Body of pancreas (tissue), 4 donors: Measurements from ENCODE around the gene DLG2. TPM values are rescaled to one million over a fixed set of nuclear protein-coding genes. Genes with fewer than 3 reads are reported as not detected.

Experiments
- ATAC-seq: fragments of 150-250 bp; one replicate; pipeline ENCODE4 v1.9.1; 2016
- DNase-seq, 4 donors: peaks; one replicate each; pipeline ENCODE4 v3.0.0-alpha.2; 2019
- H3K27ac ChIP-seq, 4 donors: fragments of 200-600 bp; sonication (generic); 1 replicate in 3 of 4; 2 replicates in 1 of 4; pipeline versions ENCODE4 v1.5.1 to v1.6.1; 2016 to 2019; ENCODE audit warnings: mild to moderate bottlenecking in 1 of 4, mixed read lengths in 1 of 4, moderate library complexity in 1 of 4
- H3K27me3 ChIP-seq, 2 donors: fragments of 200-600 bp; sonication (generic); one replicate each; pipeline ENCODE4 v1.6.0; 2016; ENCODE audit warnings: mild to moderate bottlenecking in 1 of 2
- H3K36me3 ChIP-seq, 2 donors: fragments of 200-600 bp; sonication (generic); replicated peaks in 1 of 2; 2 replicates each; pipeline ENCODE4 v1.5.1; 2016; ENCODE audit warnings: low read depth in 2 of 2; ENCODE audit not compliant: insufficient read depth in 1 of 2
- H3K4me1 ChIP-seq: fragments of 200-600 bp; sonication (generic); one replicate; pipeline ENCODE4 v1.6.0; 2016
- H3K4me3 ChIP-seq, 2 donors: fragments of 200-600 bp; sonication (generic); 1 replicate in 1 of 2; 2 replicates in 1 of 2; pipeline ENCODE4 v1.5.1; 2016 to 2019
- H3K9me3 ChIP-seq, 3 donors: fragments of 200-600 bp; sonication (generic); 1 replicate in 2 of 3; 2 replicates in 1 of 3; pipeline ENCODE4 v1.5.1; 2016
- POLR2A ChIP-seq, 3 donors: fragments of 450-650 bp; IDR thresholded peaks; one replicate each; pipeline ENCODE4 v1.6.1; 2016; ENCODE audit warnings: antibody characterized with exemption in 3 of 3, mild to moderate bottlenecking in 2 of 3
- WGBS, 2 donors: methylation state at CpG; one replicate each; pipeline ENCODE4 v1.1.5; 2017; 5-methylcytosine and 5-hydroxymethylcytosine counted together
- intact Hi-C: fragments of 100-400 bp; cut with DNase I; formaldehyde crosslinking; loops from one replicate; pipeline ENCODE4 v1.15.1; 2023
- total RNA-seq, 2 donors: library from RNA; depleted of rRNA; stranded (reverse); fragments of >200 nt; gene quantifications; one replicate each; pipeline ENCODE4 v1.1.0, GENCODE V29; 2016
- TF ChIP-seq, protein P1 (sequence below), 7 experiments: fragments of 450-650 bp in 4 of 7; fragments of 200-600 bp in 3 of 7; sonication (generic) in 3 of 7; IDR thresholded peaks; one replicate each; pipeline ENCODE4 v1.5.1; 2016 to 2019; ENCODE audit warnings: antibody characterized with exemption in 7 of 7

Gene DLG2
- total RNA-seq, 2 donors from 2014 or later: 6.0 to 13.2 TPM

DNA sequence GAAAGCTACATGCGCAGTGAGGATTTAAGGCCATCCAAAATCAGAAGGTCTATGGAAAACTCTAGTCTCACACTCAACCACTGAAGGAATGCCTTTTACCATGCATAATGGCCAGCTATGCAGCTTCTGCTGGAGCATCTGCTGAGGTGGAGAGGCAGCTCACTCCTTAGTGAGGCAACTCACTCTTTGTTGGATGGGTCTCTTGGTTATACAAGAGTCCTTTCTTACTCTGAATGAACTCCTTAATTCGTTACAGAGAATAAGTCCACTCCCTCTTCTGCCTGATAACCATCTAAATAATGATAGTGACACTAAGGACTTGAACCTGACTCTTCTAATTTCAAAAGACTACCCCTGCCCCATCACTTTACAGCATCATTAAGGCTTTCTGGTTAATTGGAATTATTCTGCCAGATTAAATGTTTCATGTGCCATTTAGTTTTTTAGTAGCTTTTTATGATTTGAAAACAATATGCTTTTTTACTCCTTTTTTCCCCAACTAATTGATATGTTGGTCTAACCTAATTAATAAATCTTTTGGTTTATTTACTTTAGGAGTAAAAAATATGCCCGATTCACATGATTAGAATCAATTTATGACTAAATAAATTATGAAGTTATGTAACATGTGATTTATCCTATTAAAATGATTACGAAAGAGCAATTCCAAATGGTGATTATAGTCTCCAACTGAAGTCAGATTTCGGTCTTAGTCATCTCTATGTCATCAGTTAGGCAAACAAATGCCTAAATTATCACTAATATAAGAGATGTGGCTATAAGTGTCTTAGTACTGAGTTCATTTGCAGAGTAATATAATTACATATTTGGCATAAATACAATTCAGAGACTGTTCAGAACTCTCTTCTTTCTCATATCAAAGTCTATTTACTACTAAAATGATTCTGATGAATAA is 2054.3 kb downstream of the DLG2 start:
- no peak for TF ChIP-seq POLR2A (IDR thresholded peaks at IDR 0.05)
- TF ChIP-seq, protein P1, sequence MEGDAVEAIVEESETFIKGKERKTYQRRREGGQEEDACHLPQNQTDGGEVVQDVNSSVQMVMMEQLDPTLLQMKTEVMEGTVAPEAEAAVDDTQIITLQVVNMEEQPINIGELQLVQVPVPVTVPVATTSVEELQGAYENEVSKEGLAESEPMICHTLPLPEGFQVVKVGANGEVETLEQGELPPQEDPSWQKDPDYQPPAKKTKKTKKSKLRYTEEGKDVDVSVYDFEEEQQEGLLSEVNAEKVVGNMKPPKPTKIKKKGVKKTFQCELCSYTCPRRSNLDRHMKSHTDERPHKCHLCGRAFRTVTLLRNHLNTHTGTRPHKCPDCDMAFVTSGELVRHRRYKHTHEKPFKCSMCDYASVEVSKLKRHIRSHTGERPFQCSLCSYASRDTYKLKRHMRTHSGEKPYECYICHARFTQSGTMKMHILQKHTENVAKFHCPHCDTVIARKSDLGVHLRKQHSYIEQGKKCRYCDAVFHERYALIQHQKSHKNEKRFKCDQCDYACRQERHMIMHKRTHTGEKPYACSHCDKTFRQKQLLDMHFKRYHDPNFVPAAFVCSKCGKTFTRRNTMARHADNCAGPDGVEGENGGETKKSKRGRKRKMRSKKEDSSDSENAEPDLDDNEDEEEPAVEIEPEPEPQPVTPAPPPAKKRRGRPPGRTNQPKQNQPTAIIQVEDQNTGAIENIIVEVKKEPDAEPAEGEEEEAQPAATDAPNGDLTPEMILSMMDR (IDR thresholded peaks at IDR 0.05): no peak
- no peak overlapping the region for H3K4me3 ChIP-seq
- H3K4me1 ChIP-seq: peaks cover 9% of the 10 kb centered on the region
- no peak for DNase-seq
- no peak overlapping the region for H3K27ac ChIP-seq
- H3K9me3 ChIP-seq: no peaks in the 10 kb centered on the region
- no peak for ATAC-seq
- WGBS, 2 donors: 75% methylated on average over 5 of the region's 5 CpGs
- H3K36me3 ChIP-seq: no peaks in the 10 kb centered on the region
- no peaks in the 10 kb centered on the region for H3K27me3 ChIP-seq
- intact Hi-C loops: no loop called here

DNA sequence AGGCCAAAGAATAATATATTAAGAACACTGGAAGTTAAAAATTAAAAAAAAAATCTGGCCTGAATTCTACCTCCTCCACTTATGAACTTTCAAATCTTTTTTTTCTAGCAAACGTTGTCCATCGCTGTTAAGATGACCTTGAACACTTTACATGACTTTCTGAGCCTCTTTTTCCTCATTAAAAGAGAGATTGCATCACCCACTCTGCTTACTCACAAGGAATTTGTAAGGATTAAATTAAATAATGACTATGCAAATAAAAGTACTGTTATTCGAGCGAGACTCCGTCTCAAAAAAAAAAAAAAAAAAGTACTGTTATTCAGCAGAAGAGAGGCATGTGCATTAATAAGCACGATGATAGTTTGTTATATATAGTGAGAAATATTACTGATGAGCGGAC is 2055.8 kb downstream of the DLG2 start:
- H3K4me1 ChIP-seq: peaks cover 9% of the 10 kb centered on the region
- TF ChIP-seq, protein P1 (IDR thresholded peaks at IDR 0.05): no peak
- TF ChIP-seq POLR2A (IDR thresholded peaks at IDR 0.05): no peak
- H3K27me3 ChIP-seq: no peaks in the 10 kb centered on the region

DNA sequence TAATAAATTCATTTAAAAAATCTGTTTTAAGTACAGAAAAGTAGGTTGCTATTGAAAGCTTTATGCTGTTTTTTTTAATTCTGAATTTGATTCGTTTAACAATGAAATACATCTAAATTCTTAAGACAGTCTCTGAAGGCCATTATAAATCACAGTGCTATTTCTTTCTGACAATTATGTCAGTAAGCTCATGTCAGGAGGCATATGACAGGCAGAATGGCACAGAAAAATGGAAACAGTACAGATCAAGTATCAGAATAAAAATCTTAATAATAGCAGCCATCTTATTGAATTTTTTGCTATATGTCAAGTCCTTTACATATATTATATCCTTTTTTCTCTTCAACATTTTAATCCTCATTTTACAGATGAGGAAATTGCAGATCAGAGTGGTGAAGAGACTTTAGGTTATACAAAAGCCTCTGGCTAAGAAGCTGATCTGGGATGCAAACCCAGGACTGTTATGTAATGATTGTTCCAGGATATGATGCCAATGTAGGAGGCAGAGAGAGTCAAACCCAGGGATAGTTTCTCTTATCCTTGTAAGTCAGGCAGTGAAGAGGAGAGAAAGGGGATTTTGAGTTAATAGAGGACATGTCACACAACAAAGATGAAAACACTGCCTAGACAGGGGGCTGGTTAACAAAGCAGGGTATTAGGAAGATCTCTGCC is 2057.9 kb downstream of the DLG2 start:
- ATAC-seq (no peak), DNase-seq (no peak)
- no peaks in the 10 kb centered on the region for H3K36me3 ChIP-seq
- no peaks in the 10 kb centered on the region for H3K9me3 ChIP-seq
- no peak overlapping the region for H3K4me3 ChIP-seq
- intact Hi-C loops: no loop called here
- 64 to 76% methylated on average over 1 of the region's 1 CpG for WGBS, 2 donors
- H3K27ac ChIP-seq: no peak overlapping the region
- TF ChIP-seq POLR2A (IDR thresholded peaks at IDR 0.05): no peak
- TF ChIP-seq, protein P1 (IDR thresholded peaks at IDR 0.05): no peak
- H3K4me1 ChIP-seq: peaks cover 9% of the 10 kb centered on the region
- H3K27me3 ChIP-seq: no peaks in the 10 kb centered on the region

More for the DNA sequence above, 2055.8 kb downstream of the DLG2 start:
- intact Hi-C loops: no loop called here
- Histone ChIP-seq H3K9me3 (no peaks in the 10 kb centered on the region), H3K36me3 (no peaks in the 10 kb centered on the region), H3K4me3 (no peak overlapping the region), H3K27ac (no peak overlapping the region)
- DNase-seq (no peak), ATAC-seq (no peak)
- 41 to 44% methylated on average over 7 of the region's 7 CpGs for WGBS, 2 donors

DNA sequence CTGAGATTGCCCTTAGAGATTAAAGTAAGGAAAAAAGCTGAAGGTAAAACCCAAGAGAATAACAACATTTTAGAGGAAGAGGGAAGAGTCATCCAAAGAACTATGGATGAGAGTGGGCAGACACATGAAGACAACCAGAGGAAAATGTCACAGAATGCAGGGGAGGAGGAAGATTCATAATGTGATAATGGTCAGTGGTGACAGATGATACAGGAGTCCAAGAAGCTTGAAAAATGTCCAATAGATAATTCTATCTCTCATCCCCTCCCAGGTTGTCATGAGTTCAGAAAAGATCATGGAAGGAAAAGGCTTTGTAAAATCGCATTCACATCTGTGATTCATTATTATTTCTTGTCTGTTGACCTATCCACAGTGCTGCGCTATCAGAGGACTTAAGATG is 2058.6 kb downstream of the DLG2 start:
- no peak for TF ChIP-seq POLR2A (IDR thresholded peaks at IDR 0.05)
- TF ChIP-seq, protein P1 (IDR thresholded peaks at IDR 0.05): no peak
- Histone ChIP-seq H3K27ac (no peak overlapping the region), H3K27me3 (no peaks in the 10 kb centered on the region), H3K4me1 (peaks cover 9% of the 10 kb centered on the region), H3K9me3 (peaks cover 0 to 3% (median 0%) of the 10 kb centered on the region in 3 donors), H3K36me3 (no peaks in the 10 kb centered on the region), H3K4me3 (no peak overlapping the region)
- no peak for DNase-seq
- intact Hi-C loops: no loop called here
- WGBS, 2 donors: 89 to 90% methylated on average over 2 of the region's 2 CpGs
- no peak for ATAC-seq
